GM12891 (cell line): ENCODE results near the gene GRP.

Experiments
- DNase-seq: peaks from one replicate; pipeline ENCODE4 v3.0.0; 2011; ENCODE audit warnings: low spot score; ENCODE audit not compliant: insufficient read length
- FAIRE-seq: peaks from 2 replicates; lab custom pipeline; 2011; peaks lifted over from hg19 to GRCh38; lab: Jason Lieb, UNC
- PAX5 ChIP-seq: IDR thresholded peaks from 2 replicates; pipeline ENCODE4 v1.6.1; 2011; ENCODE audit warnings: low read length, moderate library complexity, mild to moderate bottlenecking; ENCODE audit not compliant: insufficient read depth, severe bottlenecking
- POLR2A ChIP-seq: IDR thresholded peaks from 2 replicates; pipeline ENCODE4 v1.6.1; 2011; ENCODE audit warnings: low read depth, low read length, control low read depth
- POLR2AphosphoS5 ChIP-seq: IDR thresholded peaks from 2 replicates; pipeline ENCODE4 v1.6.1; 2011; ENCODE audit warnings: low read depth, low read length, control low read depth
- POU2F2 ChIP-seq: IDR thresholded peaks from 2 replicates; pipeline ENCODE4 v1.6.1; 2011; ENCODE audit warnings: low read depth, mild to moderate bottlenecking, control low read depth, low read length, moderate library complexity
- SPI1 ChIP-seq: IDR thresholded peaks from 2 replicates; pipeline ENCODE4 v1.6.1; 2011; ENCODE audit warnings: low read depth, low read length, control low read depth
- TAF1 ChIP-seq: IDR thresholded peaks from 2 replicates; pipeline ENCODE4 v1.6.1; 2011; ENCODE audit warnings: low read depth, low read length, control low read depth

The GRP gene

GRCh38 chr18:59200787-59201186 is 19.2 kb upstream of the GRP start:
- TF ChIP-seq POLR2A = no peak
- no peak for TF ChIP-seq TAF1
- no peak for TF ChIP-seq PAX5
- TF ChIP-seq SPI1 = no peak
- TF ChIP-seq POU2F2 = no peak
- no peak for TF ChIP-seq POLR2AphosphoS5
- FAIRE-seq (no peak), DNase-seq (no peak)

DNA sequence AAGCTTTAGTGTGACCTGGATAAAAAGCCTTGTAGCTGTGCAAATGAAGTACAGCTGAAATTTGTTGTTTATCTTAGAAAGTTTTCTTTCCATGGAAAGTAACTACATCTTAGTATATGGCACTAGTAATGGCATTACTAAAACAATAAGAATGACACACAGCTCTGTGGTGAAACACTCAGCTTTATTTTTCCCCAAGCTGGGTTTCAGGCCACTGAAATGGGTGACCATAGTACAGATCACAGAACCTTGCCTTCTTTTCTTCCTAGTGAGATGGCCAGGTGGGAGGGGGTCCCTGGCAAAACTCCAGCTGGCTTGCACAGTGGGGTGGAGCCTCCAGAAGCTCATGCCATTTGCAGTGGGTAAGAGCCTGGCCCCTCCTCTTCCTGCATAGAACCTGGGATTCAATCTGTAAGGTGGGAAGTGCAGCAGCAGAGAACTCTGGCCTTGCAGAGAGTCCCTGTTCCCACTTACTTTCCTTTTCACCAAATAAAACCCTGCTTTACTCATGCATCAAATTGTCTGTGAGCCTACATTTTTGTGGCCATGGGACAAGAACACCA is 17.6 kb upstream of the GRP start:
- TF ChIP-seq SPI1 = no peak
- no peak for TF ChIP-seq POU2F2
- TF ChIP-seq POLR2A = no peak
- no peak for TF ChIP-seq POLR2AphosphoS5
- TF ChIP-seq PAX5 = no peak
- no peak for TF ChIP-seq TAF1
- DNase-seq = no peak
- no peak for FAIRE-seq

DNA sequence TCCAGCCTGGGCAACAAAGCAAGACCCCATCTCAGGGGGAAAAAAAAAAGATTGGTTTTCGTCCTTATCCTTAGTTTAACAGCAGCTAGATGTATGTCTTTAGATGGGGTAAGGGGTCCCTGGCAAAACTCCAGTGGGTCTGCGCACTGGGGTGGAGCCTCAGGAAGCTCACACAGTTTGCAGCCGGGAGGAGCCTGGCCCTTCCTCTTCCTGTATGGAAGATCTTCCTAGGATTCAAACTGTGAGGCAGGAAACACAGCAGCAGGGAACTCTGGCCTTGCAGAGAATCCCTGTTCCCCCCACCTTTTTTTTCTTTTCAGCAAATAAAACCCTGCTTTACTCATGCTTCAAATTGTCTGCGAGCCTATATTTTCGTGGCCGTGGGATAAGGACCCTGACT is 12.5 kb upstream of the GRP start:
- TF ChIP-seq POU2F2 (no peak), POLR2A (no peak), TAF1 (no peak), POLR2AphosphoS5 (no peak), SPI1 (no peak), PAX5 (no peak)
- FAIRE-seq (no peak), DNase-seq (no peak)

DNA sequence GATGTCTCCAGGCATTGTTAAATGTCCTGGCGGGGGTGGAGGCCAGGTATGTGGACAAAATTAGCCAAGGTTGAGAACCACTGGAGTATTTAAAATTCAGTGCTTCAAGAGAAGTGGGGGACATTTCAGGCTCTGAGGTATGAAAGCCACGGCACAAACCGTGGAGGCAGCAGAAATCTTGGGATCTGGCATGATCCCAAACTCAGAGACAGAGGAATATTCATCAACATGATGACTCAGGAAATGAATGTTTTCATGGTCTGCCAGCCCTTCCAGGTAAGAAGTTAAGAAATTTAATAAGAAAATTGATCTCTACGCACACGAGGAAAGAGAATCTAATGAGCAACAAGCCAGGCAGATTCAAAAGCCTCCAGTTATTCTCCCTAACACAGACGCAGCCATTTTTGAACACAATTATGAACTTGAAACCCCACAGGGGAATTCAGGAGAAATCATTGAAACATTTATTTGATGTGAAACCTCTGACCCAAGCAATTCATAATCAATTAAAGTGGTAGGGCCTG is 11.3 kb upstream of the GRP start:
- FAIRE-seq = no peak
- TF ChIP-seq POLR2AphosphoS5 (no peak), SPI1 (no peak), PAX5 (no peak), POU2F2 (no peak), TAF1 (no peak), POLR2A (no peak)
- no peak for DNase-seq

DNA sequence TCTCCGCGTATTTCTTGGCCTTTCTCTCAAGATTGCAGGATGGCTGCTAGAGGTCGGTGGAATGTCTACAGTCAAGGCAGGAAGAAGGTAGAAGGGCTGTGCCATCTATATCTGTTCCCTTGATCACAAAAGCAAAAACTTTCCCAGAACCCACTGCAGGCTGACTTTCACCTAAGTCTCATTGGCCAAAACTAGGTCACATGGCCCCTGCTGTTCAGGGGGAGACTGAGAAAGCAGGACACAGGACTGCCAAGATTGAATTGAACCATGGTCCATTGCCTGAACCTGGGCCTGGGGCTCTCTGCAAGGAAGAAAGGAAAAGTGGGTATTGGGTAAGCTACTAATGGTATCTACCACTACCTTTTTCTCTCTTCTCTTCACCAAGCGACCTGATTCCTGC is 9.7 kb upstream of the GRP start:
- TF ChIP-seq POU2F2 (no peak), TAF1 (no peak), POLR2AphosphoS5 (no peak), SPI1 (no peak), POLR2A (no peak), PAX5 (no peak)
- FAIRE-seq = no peak
- DNase-seq = no peak

- FAIRE-seq (no peak), DNase-seq (no peak)
- TF ChIP-seq POLR2AphosphoS5 (no peak), TAF1 (no peak), SPI1 (no peak), POLR2A (no peak), PAX5 (no peak), POU2F2 (no peak)
Observed at GRCh38 chr18:59211629-59212028, 8.3 kb upstream of the GRP start.

GRCh38 chr18:59218018-59218417 is 1.9 kb upstream of the GRP start:
- FAIRE-seq (no peak), DNase-seq (no peak)
- TF ChIP-seq POU2F2 = no peak
- no peak for TF ChIP-seq POLR2A
- TF ChIP-seq PAX5 = no peak
- no peak for TF ChIP-seq TAF1
- no peak for TF ChIP-seq SPI1
- no peak for TF ChIP-seq POLR2AphosphoS5

DNA sequence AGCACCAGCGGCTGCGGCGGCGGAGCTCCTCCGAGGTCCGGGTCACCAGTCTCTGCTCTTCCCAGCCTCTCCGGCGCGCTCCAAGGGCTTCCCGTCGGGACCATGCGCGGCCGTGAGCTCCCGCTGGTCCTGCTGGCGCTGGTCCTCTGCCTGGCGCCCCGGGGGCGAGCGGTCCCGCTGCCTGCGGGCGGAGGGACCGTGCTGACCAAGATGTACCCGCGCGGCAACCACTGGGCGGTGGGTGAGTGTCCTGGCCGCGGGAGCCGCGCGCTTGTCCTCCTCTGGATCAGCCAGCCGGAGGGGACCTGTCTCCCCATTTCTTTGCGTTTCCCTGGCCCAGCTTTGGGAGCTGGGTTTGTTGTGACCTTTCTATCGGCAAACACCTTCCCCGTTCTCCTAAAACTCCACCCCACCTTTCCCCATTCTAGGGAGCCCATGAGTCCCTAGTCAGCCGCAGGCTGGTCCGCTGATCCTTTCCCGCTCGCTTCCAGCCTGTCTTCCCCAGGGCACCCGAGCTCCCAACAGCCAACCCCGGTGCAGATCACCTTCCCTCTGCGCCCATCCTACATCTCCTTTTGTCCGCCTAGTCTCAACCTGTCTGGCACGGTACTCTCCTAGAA is 316 bp downstream of the GRP start:
- no peak for TF ChIP-seq POLR2A
- no peak for TF ChIP-seq POU2F2
- no peak for TF ChIP-seq TAF1
- TF ChIP-seq PAX5 = no peak
- no peak for TF ChIP-seq SPI1
- no peak for TF ChIP-seq POLR2AphosphoS5
- DNase-seq (peak; percentile 17), FAIRE-seq (no peak)

GRCh38 chr18:59220784-59221765 is 1.1 kb downstream of the GRP start:
- DNase-seq (no peak), FAIRE-seq (no peak)
- TF ChIP-seq SPI1 = no peak
- TF ChIP-seq POU2F2 = no peak

DNA sequence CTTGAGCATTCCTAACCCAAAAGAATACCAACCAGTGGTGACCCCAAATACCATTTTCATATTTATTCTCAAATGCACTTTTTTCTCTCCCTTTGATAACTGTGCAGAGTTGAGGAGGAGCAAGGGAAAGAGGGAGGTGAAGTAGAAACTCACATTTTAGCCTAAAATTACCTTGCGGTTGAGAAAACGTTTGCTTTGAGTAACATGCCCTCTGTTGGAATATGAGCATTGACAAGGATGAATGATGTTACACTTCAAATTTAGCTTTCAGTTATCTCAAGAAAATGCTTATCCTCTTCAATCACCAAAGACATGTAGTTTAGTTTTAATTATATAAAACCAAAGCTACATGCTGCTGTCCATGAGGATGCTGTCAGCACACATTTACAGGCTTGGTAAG is 2.4 kb downstream of the GRP start:
- TF ChIP-seq TAF1 (no peak), POLR2AphosphoS5 (no peak), POU2F2 (no peak), SPI1 (no peak), POLR2A (no peak), PAX5 (no peak)
- no peak for FAIRE-seq
- no peak for DNase-seq
